Endothelial cell of umbilical vein (primary cell): ENCODE data around the gene SLC46A3.

ENCODE experiments used
- EZH2 ChIP-seq: IDR thresholded peaks from 2 replicates; pipeline ENCODE4 v1.6.1; 2012; ENCODE audit warnings: borderline replicate concordance, low read depth, mild to moderate bottlenecking, moderate library complexity, low read length, inconsistent platforms; ENCODE audit not compliant: severe bottlenecking
- FOS ChIP-seq: IDR thresholded peaks from 2 replicates; pipeline ENCODE4 v1.6.1; 2011; ENCODE audit warnings: mild to moderate bottlenecking, low read length, moderate library complexity, borderline replicate concordance; ENCODE audit not compliant: insufficient read depth
- GATA2 ChIP-seq: IDR thresholded peaks from 2 replicates; pipeline ENCODE4 v1.7.0; 2011; ENCODE audit warnings: low read depth, mild to moderate bottlenecking, moderate library complexity, mixed read lengths, low read length; ENCODE audit not compliant: insufficient read length, insufficient read depth
- JUN ChIP-seq: IDR thresholded peaks from 2 replicates; pipeline ENCODE4 v1.6.1; 2011; ENCODE audit warnings: borderline replicate concordance, low read depth; ENCODE audit not compliant: insufficient read length, insufficient read depth
- MAX ChIP-seq: IDR thresholded peaks from 2 replicates; pipeline ENCODE4 v1.6.1; 2011; ENCODE audit not compliant: insufficient read depth, insufficient read length
- MYC ChIP-seq: IDR thresholded peaks from one replicate; pipeline ENCODE4 v1.6.1; 2011; ENCODE audit warnings: mild to moderate bottlenecking, low read depth, low read length
- POLR2A ChIP-seq: IDR thresholded peaks from 2 replicates; pipeline ENCODE4 v1.6.1; 2012; ENCODE audit warnings: low read depth, mild to moderate bottlenecking, control low read depth, low read length
- POLR2AphosphoS5 ChIP-seq: IDR thresholded peaks from 2 replicates; pipeline ENCODE4 v1.6.1; 2012; ENCODE audit warnings: low read depth, mild to moderate bottlenecking, control low read depth, low read length, moderate library complexity; ENCODE audit not compliant: insufficient read depth
- TF ChIP-seq, protein P1 (sequence below), 2 donors: IDR thresholded peaks; 1 replicate in 1 of 2; 2 replicates in 1 of 2; pipeline ENCODE4 v1.5.1; 2011; ENCODE audit warnings: low read length in 2 of 2, mild to moderate bottlenecking in 2 of 2, moderate library complexity in 2 of 2, control low read depth in 1 of 2, inconsistent platforms in 1 of 2, low read depth in 1 of 2; ENCODE audit not compliant: insufficient read depth in 1 of 2; ENCODE audit errors: extremely low read depth in 1 of 2

- TF ChIP-seq, protein P1, sequence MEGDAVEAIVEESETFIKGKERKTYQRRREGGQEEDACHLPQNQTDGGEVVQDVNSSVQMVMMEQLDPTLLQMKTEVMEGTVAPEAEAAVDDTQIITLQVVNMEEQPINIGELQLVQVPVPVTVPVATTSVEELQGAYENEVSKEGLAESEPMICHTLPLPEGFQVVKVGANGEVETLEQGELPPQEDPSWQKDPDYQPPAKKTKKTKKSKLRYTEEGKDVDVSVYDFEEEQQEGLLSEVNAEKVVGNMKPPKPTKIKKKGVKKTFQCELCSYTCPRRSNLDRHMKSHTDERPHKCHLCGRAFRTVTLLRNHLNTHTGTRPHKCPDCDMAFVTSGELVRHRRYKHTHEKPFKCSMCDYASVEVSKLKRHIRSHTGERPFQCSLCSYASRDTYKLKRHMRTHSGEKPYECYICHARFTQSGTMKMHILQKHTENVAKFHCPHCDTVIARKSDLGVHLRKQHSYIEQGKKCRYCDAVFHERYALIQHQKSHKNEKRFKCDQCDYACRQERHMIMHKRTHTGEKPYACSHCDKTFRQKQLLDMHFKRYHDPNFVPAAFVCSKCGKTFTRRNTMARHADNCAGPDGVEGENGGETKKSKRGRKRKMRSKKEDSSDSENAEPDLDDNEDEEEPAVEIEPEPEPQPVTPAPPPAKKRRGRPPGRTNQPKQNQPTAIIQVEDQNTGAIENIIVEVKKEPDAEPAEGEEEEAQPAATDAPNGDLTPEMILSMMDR (IDR thresholded peaks at IDR 0.05; ENCODE audit: extremely low read depth in 1 of 2, insufficient read depth in 1 of 2, low read depth in 1 of 2, low read length in 2 of 2), result no peak
- no peak for TF ChIP-seq MYC
- no peak for TF ChIP-seq EZH2
- TF ChIP-seq POLR2AphosphoS5, result peak; percentile 63
- no peak for TF ChIP-seq POLR2A
- TF ChIP-seq MAX, result no peak
- TF ChIP-seq FOS, result peak; percentile 73
- TF ChIP-seq JUN, result peak; percentile 65
- TF ChIP-seq GATA2, result peak; percentile 73
These were observed 2.3 kb downstream of the SLC46A3 start for GRCh38 chr13:28716511-28716910.
